Adrenal gland (tissue), 12 donors: Measurements from ENCODE around the gene SLC7A6. TPM values are rescaled to one million over a fixed set of nuclear protein-coding genes. Genes with fewer than 3 reads are reported as not detected.

Experiments used
- DNase-seq, 7 donors: peaks; one replicate each; pipeline ENCODE4 v3.0.0-alpha.2; 2019 to 2020
- H3K27ac ChIP-seq, 5 donors: fragments of 200-600 bp; sonication (generic) in 4 of 5; 1 replicate in 3 of 5; 2 replicates in 2 of 5; pipeline versions ENCODE4 v1.5.1 to v1.8.0; 2016 to 2020; ENCODE audit warnings: mild to moderate bottlenecking in 1 of 5
- H3K27me3 ChIP-seq: fragments of 200-600 bp; 2 replicates; pipeline ENCODE4 v1.8.0; 2021
- H3K36me3 ChIP-seq, 2 donors: fragments of 200-600 bp; replicated peaks in 1 of 2; 1 replicate in 1 of 2; 2 replicates in 1 of 2; pipeline versions ENCODE4 v1.5.1 to v1.8.0; 2018 to 2022
- H3K4me1 ChIP-seq, 2 donors: fragments of 200-600 bp; replicated peaks in 1 of 2; 1 replicate in 1 of 2; 2 replicates in 1 of 2; pipeline versions ENCODE4 v1.5.1 to v1.8.0; 2018 to 2021
- H3K4me3 ChIP-seq, 4 donors: fragments of 200-600 bp; sonication (generic) in 3 of 4; one replicate each; pipeline ENCODE4 v1.5.1; 2016 to 2018
- H3K9me3 ChIP-seq, 3 donors: fragments of 200-600 bp; sonication (generic) in 1 of 3; replicated peaks in 1 of 3; 1 replicate in 2 of 3; 2 replicates in 1 of 3; pipeline versions ENCODE4 v1.5.1 to v1.8.0; 2016 to 2021
- POLR2A ChIP-seq, 2 donors: fragments of 450-650 bp; IDR thresholded peaks; one replicate each; pipeline ENCODE4 v1.6.1; 2017; ENCODE audit warnings: antibody characterized with exemption in 2 of 2, mild to moderate bottlenecking in 2 of 2, moderate library complexity in 1 of 2
- WGBS, 4 donors: extraction: QIAGEN DNeasy Blood & Tissue Kit in 2 of 4; methylation state at CpG; one replicate each; pipeline versions ENCODE4 v1.1.5 to v1.1.7; 2013 to 2017; 5-methylcytosine and 5-hydroxymethylcytosine counted together
- intact Hi-C, 2 donors: fragments of 100-400 bp; cut with DNase I; formaldehyde crosslinking; loops; one replicate each; pipeline versions ENCODE4 v1.14.1 to v1.15.0; 2022 to 2023
- polyA plus RNA-seq, 3 donors: library from polyadenylated mRNA; stranded (reverse); fragments of 200-250 nt in 2 of 3; fragments of 350-450 nt in 1 of 3; fragmentation: Illumina TruSeq in 1 of 3; extraction: RNeasy Lipid Tissue Mini Kit (QIAGEN cat#74804) in 1 of 3; gene quantifications; one replicate each; pipeline ENCODE4 v1.2.3, GENCODE V29; 2013 to 2014
- total RNA-seq, 9 donors: library from RNA; depleted of rRNA in 4 of 9; stranded (reverse); fragments of >200 nt in 4 of 9; fragments of 120-200 nt in 1 of 9; fragmentation: NEBNext Ultra II Directional in 1 of 9; extraction: Animal tissue kit (Norgen Biotek cat#: 25700) in 1 of 9; gene quantifications; one replicate each; pipeline versions ENCODE4 v1.1.0 to v1.2.4, GENCODE V29; 2013 to 2023
- TF ChIP-seq, protein P1 (sequence below), 6 experiments: fragments of 450-650 bp in 4 of 6; fragments of 200-600 bp in 2 of 6; sonication (generic) in 1 of 6; IDR thresholded peaks; 1 replicate in 5 of 6; 2 replicates in 1 of 6; pipeline versions ENCODE4 v1.5.1 to v1.8.0; 2016 to 2021; ENCODE audit warnings: antibody characterized with exemption in 6 of 6, mild to moderate bottlenecking in 2 of 6, moderate library complexity in 1 of 6
- donor health status: healthy with polysubstance abuse.
- donor health status: Bipolar disorder and iron deficiency.
- donor health status: DM: yes; HTN: yes; CAD: no.
- donor health status: DM: no; HTN: no; CAD: no.
- donor health status: DM: no; HTN: no; CAD: no.
- donor health status: DM: yes; HTN: yes; CAD: no.

SLC7A6 gene
- total and polyA plus RNA-seq, 12 donors, result 2.0 to 54.7 (median 22.0) TPM

DNA sequence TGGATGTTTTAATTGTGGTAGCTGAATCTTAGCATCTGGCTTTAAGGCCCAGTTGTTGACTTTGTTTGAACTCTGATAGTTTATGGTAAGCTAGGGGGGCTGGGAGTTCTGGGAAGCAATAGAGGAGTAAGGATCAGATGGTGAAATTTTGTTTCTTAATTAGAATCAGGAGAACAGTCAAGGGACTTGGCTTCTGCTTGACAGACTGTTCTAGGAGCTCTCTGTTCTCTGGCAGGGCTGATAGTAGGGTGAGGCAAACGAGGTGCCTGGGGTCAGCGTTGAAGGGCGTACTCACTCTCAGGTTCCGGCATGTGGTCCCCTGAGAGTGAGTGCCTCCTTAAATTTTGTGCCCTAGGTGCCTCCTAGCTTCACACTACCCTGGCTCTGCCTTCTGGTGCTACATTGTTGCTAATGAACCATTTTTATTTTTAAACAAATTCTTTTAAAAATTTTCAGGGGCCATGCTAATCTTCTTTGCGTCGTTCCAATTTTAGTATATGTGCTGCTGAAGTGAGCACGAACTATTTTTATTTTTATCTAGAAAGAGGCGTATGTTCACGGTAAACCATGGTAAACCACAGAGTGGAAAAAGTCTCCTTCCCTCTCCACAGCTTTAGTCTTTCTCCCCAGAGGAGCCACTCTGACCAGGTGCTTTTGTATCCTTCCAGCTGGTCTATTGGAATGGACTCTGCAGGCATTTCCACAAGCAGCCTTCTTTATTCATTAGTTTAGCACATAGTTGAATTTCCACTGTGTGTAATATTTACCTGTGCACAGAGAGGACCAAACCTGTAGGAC is 19.7 kb downstream of the SLC7A6 start:
- no peak overlapping the region for H3K4me3 ChIP-seq

GRCh38 chr16:68284847-68285246 is 20.5 kb downstream of the SLC7A6 start:
- intact Hi-C loops, result no loop called here
- no peak overlapping the region for H3K4me3 ChIP-seq
- TF ChIP-seq, protein P1, sequence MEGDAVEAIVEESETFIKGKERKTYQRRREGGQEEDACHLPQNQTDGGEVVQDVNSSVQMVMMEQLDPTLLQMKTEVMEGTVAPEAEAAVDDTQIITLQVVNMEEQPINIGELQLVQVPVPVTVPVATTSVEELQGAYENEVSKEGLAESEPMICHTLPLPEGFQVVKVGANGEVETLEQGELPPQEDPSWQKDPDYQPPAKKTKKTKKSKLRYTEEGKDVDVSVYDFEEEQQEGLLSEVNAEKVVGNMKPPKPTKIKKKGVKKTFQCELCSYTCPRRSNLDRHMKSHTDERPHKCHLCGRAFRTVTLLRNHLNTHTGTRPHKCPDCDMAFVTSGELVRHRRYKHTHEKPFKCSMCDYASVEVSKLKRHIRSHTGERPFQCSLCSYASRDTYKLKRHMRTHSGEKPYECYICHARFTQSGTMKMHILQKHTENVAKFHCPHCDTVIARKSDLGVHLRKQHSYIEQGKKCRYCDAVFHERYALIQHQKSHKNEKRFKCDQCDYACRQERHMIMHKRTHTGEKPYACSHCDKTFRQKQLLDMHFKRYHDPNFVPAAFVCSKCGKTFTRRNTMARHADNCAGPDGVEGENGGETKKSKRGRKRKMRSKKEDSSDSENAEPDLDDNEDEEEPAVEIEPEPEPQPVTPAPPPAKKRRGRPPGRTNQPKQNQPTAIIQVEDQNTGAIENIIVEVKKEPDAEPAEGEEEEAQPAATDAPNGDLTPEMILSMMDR (IDR thresholded peaks at IDR 0.05), result no peak
- no peak for TF ChIP-seq POLR2A (IDR thresholded peaks at IDR 0.05)
- WGBS, 4 donors, result 62 to 70% (median 67%) methylated on average over 5 of the region's 5 CpGs
- no peak for DNase-seq
- no peaks in the 10 kb centered on the region for H3K9me3 ChIP-seq
- H3K27ac ChIP-seq, result peak overlapping the region in 2 of 5 donors; percentile 56 to 65
- H3K36me3 ChIP-seq, result peaks cover 0 to 6% of the 10 kb centered on the region in 2 donors
- no peaks in the 10 kb centered on the region for H3K27me3 ChIP-seq
- peaks cover 28 to 61% of the 10 kb centered on the region in 2 donors for H3K4me1 ChIP-seq

More for the DNA sequence above, 19.7 kb downstream of the SLC7A6 start:
- peaks cover 0 to 6% of the 10 kb centered on the region in 2 donors for H3K36me3 ChIP-seq
- H3K27me3 ChIP-seq, result no peaks in the 10 kb centered on the region
- H3K4me1 ChIP-seq, result peaks cover 28 to 54% of the 10 kb centered on the region in 2 donors
- WGBS, 4 donors, result 70 to 75% (median 74%) methylated on average over 9 of the region's 9 CpGs
- TF ChIP-seq, protein P1 (IDR thresholded peaks at IDR 0.05), result no peak
- TF ChIP-seq POLR2A (IDR thresholded peaks at IDR 0.05), result no peak
- peak overlapping the region in 4 of 5 donors; percentile 16 to 65 (median 42) for H3K27ac ChIP-seq
- H3K9me3 ChIP-seq, result no peaks in the 10 kb centered on the region
- intact Hi-C loops, result no loop called here
- peak in 1 of 7 donors; percentile 26 for DNase-seq

GRCh38 chr16:68285683-68286082 is 21.4 kb downstream of the SLC7A6 start:
- Histone ChIP-seq H3K36me3 (peaks cover 0 to 14% of the 10 kb centered on the region in 2 donors), H3K4me3 (no peak overlapping the region), H3K9me3 (no peaks in the 10 kb centered on the region), H3K4me1 (peaks cover 28 to 61% of the 10 kb centered on the region in 2 donors), H3K27me3 (no peaks in the 10 kb centered on the region), H3K27ac (peak overlapping the region in 3 of 5 donors; percentile 31 to 65 (median 56))
- TF ChIP-seq, protein P1 (IDR thresholded peaks at IDR 0.05), result no peak
- TF ChIP-seq POLR2A (IDR thresholded peaks at IDR 0.05), result no peak
- intact Hi-C loops, result no loop called here
- DNase-seq, result no peak
- WGBS, 4 donors, result 85 to 97% (median 95%) methylated on average over 3 of the region's 3 CpGs

DNA sequence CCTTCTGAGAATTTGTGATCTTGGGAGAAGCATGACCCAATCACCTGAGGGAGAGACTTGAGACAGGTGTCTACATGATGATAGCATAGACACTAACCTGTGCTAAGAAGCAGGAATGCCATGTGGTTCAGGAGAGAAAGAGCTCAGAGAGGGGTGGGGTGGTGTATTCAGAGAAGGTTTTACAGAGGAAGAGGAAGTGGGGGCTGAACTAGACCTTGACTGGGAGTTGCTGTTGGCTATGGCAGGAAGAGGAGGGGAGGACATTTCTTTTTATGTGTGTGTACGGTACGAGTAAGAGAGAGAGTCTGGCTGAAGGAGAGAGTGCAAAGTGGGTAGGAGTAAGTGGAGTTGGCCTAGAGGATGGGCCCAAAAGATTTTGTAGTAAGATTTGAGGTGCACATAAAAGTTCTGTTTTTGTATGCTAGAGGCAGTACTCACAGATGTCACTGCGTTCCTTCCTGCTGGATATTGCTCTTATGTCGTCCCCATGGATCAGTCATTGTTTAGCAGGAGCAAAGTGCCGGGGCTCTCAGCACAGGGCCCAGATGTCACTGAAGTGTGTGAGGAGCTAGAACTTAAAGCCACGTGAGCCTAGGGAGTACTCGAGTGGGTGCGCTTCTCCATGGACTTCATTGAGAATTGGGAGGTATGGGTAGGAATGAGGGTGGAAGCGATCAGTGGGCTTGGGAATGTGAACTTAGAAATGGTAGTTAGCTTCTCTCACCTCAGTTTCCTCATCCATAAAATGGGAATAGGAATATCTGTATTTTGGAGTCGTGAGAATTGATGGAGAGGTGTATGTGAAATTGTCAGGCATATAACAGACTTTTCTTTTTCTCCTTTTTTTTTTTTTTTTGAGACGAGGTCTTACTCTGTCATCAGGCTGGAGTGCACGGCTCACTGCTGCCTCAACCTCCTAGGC is 22.1 kb downstream of the SLC7A6 start:
- Histone ChIP-seq H3K27me3 (no peaks in the 10 kb centered on the region), H3K4me1 (peaks cover 28 to 61% of the 10 kb centered on the region in 2 donors), H3K27ac (peak overlapping the region in 3 of 5 donors; percentile 21 to 64 (median 31)), H3K36me3 (peaks cover 0 to 21% of the 10 kb centered on the region in 2 donors), H3K4me3 (no peak overlapping the region), H3K9me3 (no peaks in the 10 kb centered on the region)
- 71 to 79% (median 77%) methylated on average over 12 of the region's 12 CpGs for WGBS, 4 donors
- TF ChIP-seq POLR2A (IDR thresholded peaks at IDR 0.05), result no peak
- TF ChIP-seq, protein P1 (IDR thresholded peaks at IDR 0.05), result no peak
- intact Hi-C loops, result no loop called here
- no peak for DNase-seq
